NB4 (cell line): ENCODE measurements around the gene YEATS4.

ENCODE experiments used
- DNase-seq: peaks from one replicate; pipeline ENCODE4 v3.0.0; 2010; ENCODE audit warnings: low read depth
- H3K4me3 ChIP-seq: one replicate; pipeline ENCODE4 v1.5.1; 2011; ENCODE audit warnings: mild to moderate bottlenecking, low read depth, low read length, moderate library complexity
- MYC ChIP-seq: IDR thresholded peaks from 2 replicates; pipeline ENCODE4 v1.6.1; 2011; ENCODE audit warnings: low read depth, low read length
- POLR2A ChIP-seq: IDR thresholded peaks from 2 replicates; pipeline ENCODE4 v1.6.1; 2011; ENCODE audit warnings: mild to moderate bottlenecking; ENCODE audit not compliant: insufficient read length; ENCODE audit errors: extremely low read depth
- TF ChIP-seq, protein P1 (sequence below): IDR thresholded peaks from one replicate; pipeline ENCODE4 v1.5.1; 2012; ENCODE audit warnings: low read depth, low read length
- TF ChIP-seq, protein P2 (sequence below): IDR thresholded peaks from 2 replicates; pipeline ENCODE4 v1.6.1; 2011; ENCODE audit warnings: low read depth, low read length

YEATS4 gene

DNA sequence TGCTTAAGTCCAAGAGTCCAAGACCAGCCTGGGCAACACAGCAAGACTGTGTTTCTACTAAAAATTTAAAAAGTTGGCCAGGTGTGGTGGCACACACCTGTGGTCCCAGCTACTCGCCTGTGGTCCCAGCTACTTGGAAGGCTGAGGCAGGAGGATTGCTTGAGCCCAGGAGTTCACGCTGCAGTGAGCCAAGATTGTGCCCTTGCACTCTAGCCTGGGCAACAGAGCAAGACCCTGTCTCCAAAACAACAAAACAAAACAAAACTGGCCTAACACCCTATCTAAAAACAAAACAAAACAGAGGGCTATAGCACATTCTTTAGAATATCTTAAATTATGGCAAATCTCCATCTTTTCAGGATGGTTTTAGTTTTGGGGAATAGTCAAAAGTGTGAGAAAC is 14.5 kb upstream of the YEATS4 start:
- no peak overlapping the region for H3K4me3 ChIP-seq
- no peak for DNase-seq
- TF ChIP-seq, protein P1, sequence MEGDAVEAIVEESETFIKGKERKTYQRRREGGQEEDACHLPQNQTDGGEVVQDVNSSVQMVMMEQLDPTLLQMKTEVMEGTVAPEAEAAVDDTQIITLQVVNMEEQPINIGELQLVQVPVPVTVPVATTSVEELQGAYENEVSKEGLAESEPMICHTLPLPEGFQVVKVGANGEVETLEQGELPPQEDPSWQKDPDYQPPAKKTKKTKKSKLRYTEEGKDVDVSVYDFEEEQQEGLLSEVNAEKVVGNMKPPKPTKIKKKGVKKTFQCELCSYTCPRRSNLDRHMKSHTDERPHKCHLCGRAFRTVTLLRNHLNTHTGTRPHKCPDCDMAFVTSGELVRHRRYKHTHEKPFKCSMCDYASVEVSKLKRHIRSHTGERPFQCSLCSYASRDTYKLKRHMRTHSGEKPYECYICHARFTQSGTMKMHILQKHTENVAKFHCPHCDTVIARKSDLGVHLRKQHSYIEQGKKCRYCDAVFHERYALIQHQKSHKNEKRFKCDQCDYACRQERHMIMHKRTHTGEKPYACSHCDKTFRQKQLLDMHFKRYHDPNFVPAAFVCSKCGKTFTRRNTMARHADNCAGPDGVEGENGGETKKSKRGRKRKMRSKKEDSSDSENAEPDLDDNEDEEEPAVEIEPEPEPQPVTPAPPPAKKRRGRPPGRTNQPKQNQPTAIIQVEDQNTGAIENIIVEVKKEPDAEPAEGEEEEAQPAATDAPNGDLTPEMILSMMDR = no peak
- TF ChIP-seq, protein P2, sequence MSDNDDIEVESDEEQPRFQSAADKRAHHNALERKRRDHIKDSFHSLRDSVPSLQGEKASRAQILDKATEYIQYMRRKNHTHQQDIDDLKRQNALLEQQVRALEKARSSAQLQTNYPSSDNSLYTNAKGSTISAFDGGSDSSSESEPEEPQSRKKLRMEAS = no peak
- no peak for TF ChIP-seq POLR2A
- TF ChIP-seq MYC = no peak

DNA sequence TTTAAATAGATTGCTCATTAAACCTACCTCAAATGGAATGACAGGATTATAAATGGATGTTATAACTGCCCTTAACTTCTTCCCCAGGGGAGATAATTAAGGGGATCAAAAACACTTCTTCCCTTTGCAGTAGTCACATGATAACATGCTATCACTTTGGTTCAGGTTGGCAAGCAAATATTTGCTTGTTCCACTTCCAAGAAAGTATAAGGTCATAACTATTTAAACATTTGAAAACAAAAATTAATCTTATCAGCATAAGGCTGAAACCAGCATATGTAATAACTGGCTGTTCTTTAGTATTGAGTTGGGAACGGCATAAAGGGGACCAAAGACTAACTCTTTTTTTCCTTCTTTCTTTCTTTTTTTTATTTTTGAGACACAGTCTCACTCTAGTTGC is 13.8 kb upstream of the YEATS4 start:
- no peak for DNase-seq
- TF ChIP-seq, protein P2 = no peak
- TF ChIP-seq, protein P1 = no peak
- TF ChIP-seq POLR2A (no peak), MYC (no peak)
- no peak overlapping the region for H3K4me3 ChIP-seq

DNA sequence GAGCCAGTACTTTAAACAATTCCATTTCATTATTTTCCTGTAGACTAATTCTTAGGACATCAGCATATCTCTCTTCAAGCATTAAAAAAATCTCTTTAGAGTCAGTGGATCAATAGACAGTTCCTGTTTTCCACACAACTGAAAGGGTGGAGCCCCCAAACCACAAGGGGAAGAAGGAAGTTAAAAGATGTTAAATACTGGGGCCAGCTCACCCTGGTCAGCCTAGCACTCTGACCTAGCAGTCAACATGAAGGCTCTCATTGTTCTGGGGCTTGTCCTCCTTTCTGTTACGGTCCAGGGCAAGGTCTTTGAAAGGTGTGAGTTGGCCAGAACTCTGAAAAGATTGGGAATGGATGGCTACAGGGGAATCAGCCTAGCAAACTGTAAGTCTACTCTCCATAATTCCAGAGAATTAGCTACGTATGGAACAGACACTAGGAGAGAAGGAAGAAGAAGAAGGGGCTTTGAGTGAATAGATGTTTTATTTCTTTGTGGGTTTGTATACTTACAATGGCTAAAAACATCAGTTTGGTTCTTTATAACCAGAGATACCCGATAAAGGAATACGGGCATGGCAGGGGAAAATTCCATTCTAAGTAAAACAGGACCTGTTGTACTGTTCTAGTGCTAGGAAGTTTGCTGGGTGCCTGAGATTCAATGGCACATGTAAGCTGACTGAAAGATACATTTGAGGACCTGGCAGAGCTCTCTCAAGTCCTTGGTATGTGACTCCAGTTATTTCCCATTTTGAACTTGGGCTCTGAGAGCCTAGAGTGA is 11.2 kb upstream of the YEATS4 start, which contains the start of gene LYZ:
LYZ (plus strand) TSS at position 220 of the 777 bp plus-strand sequence; CDS start at position 248, 28 bp downstream.
- TF ChIP-seq, protein P1 = no peak
- TF ChIP-seq POLR2A (no peak), MYC (no peak)
- TF ChIP-seq, protein P2 = no peak
- peak; percentile 89 for DNase-seq
- H3K4me3 ChIP-seq = peak within 1 kb of the TSS; percentile 75

DNA sequence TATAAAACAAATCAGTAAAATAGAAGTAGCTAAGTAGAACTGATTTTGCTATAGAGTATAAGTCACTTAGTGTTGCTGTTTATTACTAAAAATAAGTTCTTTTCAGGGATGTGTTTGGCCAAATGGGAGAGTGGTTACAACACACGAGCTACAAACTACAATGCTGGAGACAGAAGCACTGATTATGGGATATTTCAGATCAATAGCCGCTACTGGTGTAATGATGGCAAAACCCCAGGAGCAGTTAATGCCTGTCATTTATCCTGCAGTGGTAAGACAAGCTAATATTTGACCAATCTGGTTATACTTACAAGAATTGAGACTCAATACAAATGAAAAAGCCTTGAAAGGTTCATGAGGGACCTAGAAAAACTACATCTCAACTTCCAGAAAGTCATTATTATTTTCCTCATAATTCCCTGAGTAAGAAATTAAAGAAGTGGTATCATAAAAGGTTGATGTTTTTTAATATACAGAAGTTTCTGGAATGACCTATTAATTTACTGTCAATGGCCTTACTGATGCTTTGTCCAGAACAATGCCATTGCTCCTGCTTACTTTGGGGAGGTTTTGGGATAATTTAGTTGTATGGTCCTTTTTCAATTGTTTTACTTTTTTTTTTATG is 9.4 kb upstream of the YEATS4 start:
- DNase-seq = no peak
- TF ChIP-seq MYC (no peak), POLR2A (no peak)
- TF ChIP-seq, protein P1 = no peak
- TF ChIP-seq, protein P2 = no peak
- peak overlapping the region; percentile 27 for H3K4me3 ChIP-seq

DNA sequence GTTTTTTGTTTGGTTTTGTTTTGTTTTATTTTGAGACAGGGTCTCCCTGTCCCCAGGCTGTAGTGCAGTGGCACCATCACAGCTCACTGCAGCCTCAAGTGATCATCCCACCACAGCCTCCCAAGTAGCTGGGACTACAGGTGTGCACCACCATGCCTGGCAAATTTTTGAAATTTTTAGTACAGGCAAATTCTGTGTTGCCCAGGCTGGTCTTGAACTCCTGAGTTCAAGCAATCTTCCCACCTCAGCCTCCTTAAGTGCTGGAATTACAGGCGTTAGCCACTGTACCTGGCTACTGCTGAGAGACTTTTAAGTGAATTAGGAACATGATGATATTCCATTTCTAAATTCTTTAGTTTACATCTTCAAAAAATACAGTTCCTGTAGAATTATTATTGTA is 8.8 kb upstream of the YEATS4 start:
- no peak for DNase-seq
- TF ChIP-seq, protein P2 = no peak
- no peak for TF ChIP-seq MYC
- TF ChIP-seq, protein P1 = no peak

More for the DNA sequence above, 8.8 kb upstream of the YEATS4 start:
- no peak overlapping the region for H3K4me3 ChIP-seq
